K562 (cell line): ENCODE measurements around the gene PRKAR1B. TPM values are rescaled to one million over a fixed set of nuclear protein-coding genes. Genes with fewer than 3 reads are reported as not detected.
A peak's percentile ranks its signal among the peaks of the same experiment; 100 is the strongest.

Experiments used
- BRCA1 ChIP-seq, 2 experiments: fragments of 450-650 bp in 1 of 2; sonication (generic) in 1 of 2; formaldehyde crosslinking in 1 of 2; IDR thresholded peaks; 2 replicates each; pipeline versions ENCODE4 v1.5.0 to v1.6.1; 2017 to 2020; ENCODE audit warnings: mild to moderate bottlenecking in 1 of 2, missing genetic modification reagents in 1 of 2
- HDAC8 ChIP-seq: fragments of 450-650 bp; IDR thresholded peaks from 2 replicates; pipeline ENCODE4 v1.6.1; 2016; ENCODE audit warnings: mild to moderate bottlenecking, missing genetic modification characterization, moderate library complexity, missing compliant biosample characterization
- JUND ChIP-seq, 2 experiments: IDR thresholded peaks; 2 replicates in 1 of 2; 3 replicates in 1 of 2; pipeline ENCODE4 v1.6.1; 2011; ENCODE audit warnings: borderline replicate concordance in 2 of 2, low read depth in 2 of 2, low read length in 2 of 2, improper control_type of control experiment in 1 of 2, missing biosample characterization in 1 of 2, missing genetic modification characterization in 1 of 2, missing genetic modification reagents in 1 of 2
- KDM2B ChIP-seq: fragments of 250-450 bp; sonication (Bioruptor Pico); IDR thresholded peaks from 2 replicates; pipeline ENCODE4 v1.8.0; 2021; ENCODE audit warnings: mild to moderate bottlenecking, moderate library complexity
- MCM5 ChIP-seq: fragments of 450-650 bp; IDR thresholded peaks from 2 replicates; pipeline ENCODE4 v1.6.1; 2016; ENCODE audit warnings: low read depth
- NELFE ChIP-seq: IDR thresholded peaks from 2 replicates; pipeline ENCODE4 v1.6.1; 2011; ENCODE audit warnings: mild to moderate bottlenecking; ENCODE audit not compliant: insufficient read depth, insufficient read length
- RBBP5 ChIP-seq: fragments of 200-600 bp; sonication (generic); IDR thresholded peaks from 2 replicates; pipeline ENCODE4 v1.6.1; 2012; ENCODE audit warnings: borderline replicate concordance, mild to moderate bottlenecking, low read length, control low read depth, inconsistent platforms; ENCODE audit not compliant: insufficient read depth, poor library complexity, severe bottlenecking
- SAFB2 ChIP-seq: fragments of 200-400 bp; formaldehyde crosslinking; IDR thresholded peaks from 2 replicates; pipeline ENCODE4 v1.6.1; 2018; ENCODE audit warnings: borderline replicate concordance, low read length, low read depth, moderate library complexity; ENCODE audit not compliant: severe bottlenecking
- SIN3A ChIP-seq, 2 experiments: fragments of 150-350 bp in 1 of 2; IDR thresholded peaks; 2 replicates each; pipeline ENCODE4 v1.6.1; 2011 to 2016; ENCODE audit warnings: borderline replicate concordance in 2 of 2, low read depth in 2 of 2, low read length in 2 of 2, mild to moderate bottlenecking in 2 of 2, moderate library complexity in 2 of 2; ENCODE audit not compliant: control insufficient read depth in 1 of 2
- SMARCE1 ChIP-seq: fragments of 450-650 bp; IDR thresholded peaks from 2 replicates; pipeline ENCODE4 v1.7.1; 2016; ENCODE audit warnings: mild to moderate bottlenecking
- ZNF143 ChIP-seq: sonication (generic); formaldehyde crosslinking; IDR thresholded peaks from 2 replicates; pipeline ENCODE4 v1.9.0; 2022; ENCODE audit warnings: mild to moderate bottlenecking, missing genetic modification reagents
- ZNF436 ChIP-seq: fragments of 250-450, 450-650 bp; sonication (Bioruptor Pico); formaldehyde crosslinking; IDR thresholded peaks from 2 replicates; pipeline ENCODE4 v1.7.0; 2020; ENCODE audit warnings: mild to moderate bottlenecking
- polyA plus RNA-seq, 8 experiments: library from polyadenylated mRNA; depleted of rRNA in 4 of 8; stranded (reverse) in 5 of 8; unstranded in 3 of 8; fragments of >200 nt; fragmentation: Nextera tagmentation in 2 of 8; fragmentation: Illumina TruSeq in 1 of 8; extraction: Ambion mirVana in 2 of 8; extraction: Trizol in 1 of 8; gene quantifications; 2 replicates each; pipeline versions ENCODE4 v1.2.1 to v1.2.3, GENCODE V29; 2011 to 2014; ENCODE audit warnings: inconsistent platforms in 1 of 8, missing spikeins in 1 of 8
- total RNA-seq, 7 experiments: library from RNA; depleted of rRNA in 6 of 7; stranded (reverse); fragments of >200 nt in 6 of 7; fragmentation: Illumina TruSeq in 2 of 7; extraction: Trizol in 2 of 7; gene quantifications; 2 replicates each; pipeline versions ENCODE4 v1.2.1 to v1.2.3, GENCODE V29; 2011 to 2021; ENCODE audit warnings: low replicate concordance in 1 of 7
- TF ChIP-seq, protein P1 (sequence below), 2 experiments: fragments of 450-650 bp in 1 of 2; sonication (generic) in 1 of 2; formaldehyde crosslinking; conservative IDR thresholded peaks; 2 replicates each; pipeline versions ENCODE4 v1.4.0 to v1.8.1; 2020 to 2022; ENCODE audit warnings: mild to moderate bottlenecking in 1 of 2, missing genetic modification reagents in 1 of 2
- TF ChIP-seq, protein P2 (sequence below): fragments of 250-450 bp; sonication (Bioruptor Pico); IDR thresholded peaks from 2 replicates; pipeline ENCODE4 v1.5.0; 2021; ENCODE audit warnings: mild to moderate bottlenecking, borderline replicate concordance
- TF ChIP-seq, protein P3 (sequence below): sonication (generic); formaldehyde crosslinking; IDR thresholded peaks from 2 replicates; pipeline ENCODE4 v1.8.0; 2022; ENCODE audit warnings: mild to moderate bottlenecking, missing genetic modification reagents, borderline replicate concordance
- TF ChIP-seq, protein P4 (sequence below): fragments of 450-650 bp; formaldehyde crosslinking; IDR thresholded peaks from 2 replicates; pipeline ENCODE4 v1.4.0; 2022; ENCODE audit warnings: mild to moderate bottlenecking, moderate library complexity

Gene PRKAR1B
- total and polyA plus RNA-seq, 9 of the 15 experiments (the other 6 are each of a cell fraction or from before 2014, with no cell fraction given) = 0.99 to 30.5 (median 12.7) TPM

DNA sequence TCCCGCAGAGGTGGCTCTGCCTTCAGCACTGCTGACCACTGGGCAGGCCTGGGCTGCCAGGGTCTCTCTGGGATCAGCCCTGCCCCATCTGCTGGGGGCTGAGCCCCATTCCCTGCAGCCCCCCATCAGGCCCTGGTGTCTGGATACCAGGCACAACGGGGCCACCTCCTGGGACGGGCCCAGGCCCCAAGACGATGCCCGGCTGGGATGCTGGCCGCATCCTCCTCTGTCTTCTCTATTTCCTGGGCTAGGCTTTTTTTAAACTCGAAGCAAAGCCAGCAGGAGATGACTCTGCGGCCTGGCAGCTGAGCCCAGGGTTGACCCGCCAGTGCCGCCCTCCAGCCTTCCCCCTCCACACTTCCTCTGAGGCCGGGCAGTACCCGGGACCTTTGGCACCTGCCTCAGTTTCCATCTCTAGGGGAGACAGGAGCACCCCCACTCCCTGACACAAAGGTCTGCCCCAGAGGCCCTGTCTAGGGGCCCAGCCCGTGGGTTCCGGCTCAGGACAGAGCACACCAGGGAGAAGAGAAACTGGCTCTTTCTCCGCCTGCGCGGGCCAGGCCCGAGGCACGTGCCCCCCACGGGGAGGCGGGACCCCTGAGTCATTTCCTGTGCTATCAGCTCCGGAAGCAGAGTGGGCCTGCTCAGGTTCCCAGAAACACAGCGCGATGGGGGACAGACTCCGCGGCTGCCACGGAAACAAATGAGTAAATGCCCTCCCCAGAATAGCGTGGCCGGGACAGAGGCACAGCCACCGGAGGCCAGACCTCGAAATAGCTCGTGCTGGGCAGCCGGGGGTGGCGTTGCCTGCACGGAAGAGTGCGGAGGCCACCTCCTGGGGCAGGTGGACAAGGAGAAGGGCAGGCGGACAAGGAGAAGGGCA is 122.8 kb downstream of the PRKAR1B start (continued):
- TF ChIP-seq BRCA1 (IDR thresholded peaks at IDR 0.05) = no peak
- TF ChIP-seq BRCA1 (CRISPR knock-in tag; IDR thresholded peaks at IDR 0.05) = no peak
- TF ChIP-seq, protein P1, sequence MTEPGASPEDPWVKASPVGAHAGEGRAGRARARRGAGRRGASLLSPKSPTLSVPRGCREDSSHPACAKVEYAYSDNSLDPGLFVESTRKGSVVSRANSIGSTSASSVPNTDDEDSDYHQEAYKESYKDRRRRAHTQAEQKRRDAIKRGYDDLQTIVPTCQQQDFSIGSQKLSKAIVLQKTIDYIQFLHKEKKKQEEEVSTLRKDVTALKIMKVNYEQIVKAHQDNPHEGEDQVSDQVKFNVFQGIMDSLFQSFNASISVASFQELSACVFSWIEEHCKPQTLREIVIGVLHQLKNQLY (CRISPR knock-in tag; conservative IDR thresholded peaks at IDR 0.05) = no peak; a peak in 2 of 4 replicates
- no peak for TF ChIP-seq HDAC8
- TF ChIP-seq MCM5 = no peak
- TF ChIP-seq, protein P2, sequence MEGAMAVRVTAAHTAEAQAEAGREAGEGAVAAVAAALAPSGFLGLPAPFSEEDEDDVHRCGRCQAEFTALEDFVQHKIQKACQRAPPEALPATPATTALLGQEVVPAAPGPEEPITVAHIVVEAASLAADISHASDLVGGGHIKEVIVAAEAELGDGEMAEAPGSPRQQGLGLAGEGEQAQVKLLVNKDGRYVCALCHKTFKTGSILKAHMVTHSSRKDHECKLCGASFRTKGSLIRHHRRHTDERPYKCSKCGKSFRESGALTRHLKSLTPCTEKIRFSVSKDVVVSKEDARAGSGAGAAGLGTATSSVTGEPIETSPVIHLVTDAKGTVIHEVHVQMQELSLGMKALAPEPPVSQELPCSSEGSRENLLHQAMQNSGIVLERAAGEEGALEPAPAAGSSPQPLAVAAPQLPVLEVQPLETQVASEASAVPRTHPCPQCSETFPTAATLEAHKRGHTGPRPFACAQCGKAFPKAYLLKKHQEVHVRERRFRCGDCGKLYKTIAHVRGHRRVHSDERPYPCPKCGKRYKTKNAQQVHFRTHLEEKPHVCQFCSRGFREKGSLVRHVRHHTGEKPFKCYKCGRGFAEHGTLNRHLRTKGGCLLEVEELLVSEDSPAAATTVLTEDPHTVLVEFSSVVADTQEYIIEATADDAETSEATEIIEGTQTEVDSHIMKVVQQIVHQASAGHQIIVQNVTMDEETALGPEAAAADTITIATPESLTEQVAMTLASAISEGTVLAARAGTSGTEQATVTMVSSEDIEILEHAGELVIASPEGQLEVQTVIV (CRISPR knock-in tag) = 0 out of 2 replicates have a peak, but pooled peaks have one; percentile 37
- TF ChIP-seq SMARCE1 = 0 out of 2 replicates have a peak, but pooled peaks have one; percentile 7
- TF ChIP-seq KDM2B (CRISPR knock-in tag) = 0 out of 2 replicates have a peak, but pooled peaks have one; percentile 52
- TF ChIP-seq, protein P3, sequence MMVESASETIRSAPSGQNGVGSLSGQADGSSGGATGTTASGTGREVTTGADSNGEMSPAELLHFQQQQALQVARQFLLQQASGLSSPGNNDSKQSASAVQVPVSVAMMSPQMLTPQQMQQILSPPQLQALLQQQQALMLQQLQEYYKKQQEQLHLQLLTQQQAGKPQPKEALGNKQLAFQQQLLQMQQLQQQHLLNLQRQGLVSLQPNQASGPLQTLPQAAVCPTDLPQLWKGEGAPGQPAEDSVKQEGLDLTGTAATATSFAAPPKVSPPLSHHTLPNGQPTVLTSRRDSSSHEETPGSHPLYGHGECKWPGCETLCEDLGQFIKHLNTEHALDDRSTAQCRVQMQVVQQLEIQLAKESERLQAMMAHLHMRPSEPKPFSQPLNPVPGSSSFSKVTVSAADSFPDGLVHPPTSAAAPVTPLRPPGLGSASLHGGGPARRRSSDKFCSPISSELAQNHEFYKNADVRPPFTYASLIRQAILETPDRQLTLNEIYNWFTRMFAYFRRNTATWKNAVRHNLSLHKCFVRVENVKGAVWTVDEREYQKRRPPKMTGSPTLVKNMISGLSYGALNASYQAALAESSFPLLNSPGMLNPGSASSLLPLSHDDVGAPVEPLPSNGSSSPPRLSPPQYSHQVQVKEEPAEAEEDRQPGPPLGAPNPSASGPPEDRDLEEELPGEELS = peak; percentile 80; the same call in 1 of the 2 replicates
- peak; percentile 39; the same call in 1 of the 2 replicates for TF ChIP-seq ZNF143 (CRISPR knock-in tag)
- TF ChIP-seq RBBP5 = no peak
- TF ChIP-seq SAFB2 = no peak
- peak; percentile 97 for TF ChIP-seq JUND (IDR thresholded peaks at IDR 0.05; ENCODE audit: borderline replicate concordance, low read depth, low read length)
- peak; percentile 86; the same call in 1 of the 3 replicates for TF ChIP-seq JUND (tag; IDR thresholded peaks at IDR 0.05; ENCODE audit: borderline replicate concordance, low read depth, low read length)
- no peak for TF ChIP-seq ZNF436 (CRISPR knock-in tag)
- no peak; a peak in 1 of 4 replicates for TF ChIP-seq SIN3A (IDR thresholded peaks at IDR 0.05; ENCODE audit: borderline replicate concordance in 2 of 2, control insufficient read depth in 1 of 2, low read depth in 2 of 2, low read length in 2 of 2)
- no peak for TF ChIP-seq NELFE
- TF ChIP-seq, protein P4, sequence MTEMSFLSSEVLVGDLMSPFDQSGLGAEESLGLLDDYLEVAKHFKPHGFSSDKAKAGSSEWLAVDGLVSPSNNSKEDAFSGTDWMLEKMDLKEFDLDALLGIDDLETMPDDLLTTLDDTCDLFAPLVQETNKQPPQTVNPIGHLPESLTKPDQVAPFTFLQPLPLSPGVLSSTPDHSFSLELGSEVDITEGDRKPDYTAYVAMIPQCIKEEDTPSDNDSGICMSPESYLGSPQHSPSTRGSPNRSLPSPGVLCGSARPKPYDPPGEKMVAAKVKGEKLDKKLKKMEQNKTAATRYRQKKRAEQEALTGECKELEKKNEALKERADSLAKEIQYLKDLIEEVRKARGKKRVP (CRISPR knock-in tag) = peak; percentile 33; the same call in 1 of the 2 replicates
